Stimulated activated CD4-positive, alpha-beta T cell treated with anti-CD3 and anti-CD28 coated beads, Interleukin-15, amount 100 ng/mL, for 24 hours (primary cell): Measurements from ENCODE around the gene SLC44A5.

ENCODE experiments used
- DNase-seq: peaks from one replicate; pipeline ENCODE4 v3.0.0-alpha.2; 2020

SLC44A5 gene

GRCh38 chr1:75170981-75171380 is 439.9 kb downstream of the SLC44A5 start:
- no peak for DNase-seq

- DNase-seq: no peak
These were observed 440.9 kb downstream of the SLC44A5 start for GRCh38 chr1:75170011-75170410.

- no peak for DNase-seq
These were observed 444.1 kb downstream of the SLC44A5 start for GRCh38 chr1:75166821-75167220.

- no peak for DNase-seq
These were observed 445.6 kb downstream of the SLC44A5 start for GRCh38 chr1:75165264-75165663.

DNA sequence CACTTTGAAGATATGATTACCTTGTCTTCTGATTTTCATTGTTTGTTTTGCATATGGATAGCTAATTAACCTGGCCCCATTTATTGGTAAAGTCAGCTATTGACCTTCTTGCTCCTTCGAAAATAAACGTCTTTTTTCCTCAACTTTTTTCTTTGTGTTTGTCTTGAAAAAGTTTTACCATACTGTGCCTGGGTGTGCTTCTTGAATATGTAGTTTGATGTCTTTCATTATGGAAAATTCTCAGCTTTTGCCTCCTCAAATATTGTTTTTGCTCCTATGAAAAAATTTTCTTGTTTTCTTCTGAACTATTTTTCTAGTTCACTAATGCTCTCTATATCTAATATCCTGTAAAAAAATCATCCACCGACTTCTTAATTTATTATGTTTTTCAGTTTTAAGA is 451.8 kb downstream of the SLC44A5 start:
- DNase-seq: no peak
